Measurements from ENCODE around the gene LMOD1. TPM values are rescaled to one million over a fixed set of nuclear protein-coding genes. Genes with fewer than 3 reads are reported as not detected.
A peak's percentile ranks its signal among the peaks of the same experiment; 100 is the strongest.

Gene LMOD1
- total RNA-seq, 1 donor from 2014 or later, result 0.37 TPM

DNA sequence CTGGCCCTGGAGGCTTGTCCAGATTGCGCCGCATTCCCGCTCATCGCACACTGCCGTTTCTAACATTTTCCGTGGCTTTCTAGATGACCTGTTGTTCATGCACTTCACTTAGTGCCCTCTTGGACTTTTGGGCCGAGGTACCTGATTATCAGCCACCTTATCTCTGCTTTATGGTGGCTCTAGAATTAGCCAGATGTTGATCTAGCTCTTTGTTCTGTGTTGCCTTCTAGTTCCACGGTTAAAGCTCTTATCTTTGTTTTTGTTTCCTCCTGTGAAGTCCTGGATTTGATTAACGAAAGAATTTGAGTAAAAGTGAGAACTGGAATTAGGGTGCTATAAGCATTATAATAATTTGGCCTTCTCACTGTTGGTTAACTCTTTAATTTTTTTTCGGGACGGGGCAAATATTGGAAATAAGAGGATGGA is 37.0 kb upstream of the LMOD1 start:
- H3K4me3 Mint-ChIP-seq, result peak overlapping the region; percentile 98
- Histone ChIP-seq H3K79me2 (ENCODE audit: low read depth) (peaks cover 51% of the 10 kb centered on the region), H3K27ac (no peak overlapping the region)

GRCh38 chr1:201982623-201983379 is 36.5 kb upstream of the LMOD1 start, which contains the start of gene RNPEP:
Gene RNPEP (plus strand): TSS chr1:201982648. CDS start chr1:201982667, 19 bp downstream.
- peaks cover 22% of the 10 kb centered on the region for H3K4me1 Mint-ChIP-seq
- peaks cover 2% of the 10 kb centered on the region for H3K36me3 Mint-ChIP-seq
- peaks cover 14% of the 10 kb centered on the region for H4K20me1 ChIP-seq (ENCODE audit: low read depth)

More for the DNA sequence above, 37.0 kb upstream of the LMOD1 start:
- peaks cover 15% of the 10 kb centered on the region for H3K27me3 ChIP-seq
- H3F3A ChIP-seq (ENCODE audit: low read depth), result peaks cover 24% of the 10 kb centered on the region
- H3K9me3 Mint-ChIP-seq, result no peaks in the 10 kb centered on the region
- peaks cover 22% of the 10 kb centered on the region for H3K4me1 Mint-ChIP-seq
- H3K4me3 ChIP-seq, result peak overlapping the region; percentile 68
- H3K27me3 Mint-ChIP-seq (ENCODE audit: insufficient read depth, low read depth), result peaks cover 7% of the 10 kb centered on the region
- H3K4me2 ChIP-seq, result peak overlapping the region; percentile 91
- peak overlapping the region; percentile 55 for H2AFZ ChIP-seq (replicated peaks)
- H3K4me1 ChIP-seq, result peaks cover 6% of the 10 kb centered on the region
- peaks cover 19% of the 10 kb centered on the region for H4K20me1 ChIP-seq (ENCODE audit: low read depth)
- no peaks in the 10 kb centered on the region for H3K36me3 ChIP-seq
- no peak for TF ChIP-seq EZH2phosphoT487 (IDR thresholded peaks at IDR 0.05)
- TF ChIP-seq, protein P1, sequence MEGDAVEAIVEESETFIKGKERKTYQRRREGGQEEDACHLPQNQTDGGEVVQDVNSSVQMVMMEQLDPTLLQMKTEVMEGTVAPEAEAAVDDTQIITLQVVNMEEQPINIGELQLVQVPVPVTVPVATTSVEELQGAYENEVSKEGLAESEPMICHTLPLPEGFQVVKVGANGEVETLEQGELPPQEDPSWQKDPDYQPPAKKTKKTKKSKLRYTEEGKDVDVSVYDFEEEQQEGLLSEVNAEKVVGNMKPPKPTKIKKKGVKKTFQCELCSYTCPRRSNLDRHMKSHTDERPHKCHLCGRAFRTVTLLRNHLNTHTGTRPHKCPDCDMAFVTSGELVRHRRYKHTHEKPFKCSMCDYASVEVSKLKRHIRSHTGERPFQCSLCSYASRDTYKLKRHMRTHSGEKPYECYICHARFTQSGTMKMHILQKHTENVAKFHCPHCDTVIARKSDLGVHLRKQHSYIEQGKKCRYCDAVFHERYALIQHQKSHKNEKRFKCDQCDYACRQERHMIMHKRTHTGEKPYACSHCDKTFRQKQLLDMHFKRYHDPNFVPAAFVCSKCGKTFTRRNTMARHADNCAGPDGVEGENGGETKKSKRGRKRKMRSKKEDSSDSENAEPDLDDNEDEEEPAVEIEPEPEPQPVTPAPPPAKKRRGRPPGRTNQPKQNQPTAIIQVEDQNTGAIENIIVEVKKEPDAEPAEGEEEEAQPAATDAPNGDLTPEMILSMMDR (IDR thresholded peaks at IDR 0.05), result no peak
- TF ChIP-seq EZH2 (IDR thresholded peaks at IDR 0.05), result no peak
- H3K9me3 ChIP-seq (ENCODE audit: low read depth), result no peaks in the 10 kb centered on the region
- peak overlapping the region; percentile 50 for H3K9ac ChIP-seq
- H3K27ac Mint-ChIP-seq, result peak overlapping the region; percentile 58
- no peak for DNase-seq (ENCODE audit: low spot score)
- H3K36me3 Mint-ChIP-seq, result peaks cover 2% of the 10 kb centered on the region

GRCh38 chr1:201982082-201982622 is 35.8 kb upstream of the LMOD1 start:
- H2AFZ ChIP-seq (replicated peaks), result peak overlapping the region; percentile 91
- Mint-ChIP-seq H3K27me3 (ENCODE audit: insufficient read depth, low read depth) (peaks cover 7% of the 10 kb centered on the region), H3K36me3 (peaks cover 2% of the 10 kb centered on the region), H3K9me3 (no peaks in the 10 kb centered on the region), H3K4me1 (peaks cover 22% of the 10 kb centered on the region), H3K27ac (peak overlapping the region; percentile 91), H3K4me3 (peak overlapping the region; percentile 97)
- peak; percentile 2 for TF ChIP-seq EZH2 (IDR thresholded peaks at IDR 0.05)
- TF ChIP-seq, protein P1 (IDR thresholded peaks at IDR 0.05), result no peak
- H3K79me2 ChIP-seq (ENCODE audit: low read depth), result peaks cover 40% of the 10 kb centered on the region
- H4K20me1 ChIP-seq (ENCODE audit: low read depth), result peaks cover 13% of the 10 kb centered on the region
- H3K36me3 ChIP-seq, result no peaks in the 10 kb centered on the region
- H3K27me3 ChIP-seq, result peaks cover 15% of the 10 kb centered on the region
- peak overlapping the region; percentile 68 for H3K4me3 ChIP-seq
- peak; percentile 81 for DNase-seq (ENCODE audit: low spot score)
- peaks cover 24% of the 10 kb centered on the region for H3F3A ChIP-seq (ENCODE audit: low read depth)
- H3K27ac ChIP-seq, result no peak overlapping the region
- no peaks in the 10 kb centered on the region for H3K9me3 ChIP-seq (ENCODE audit: low read depth)
- H3K9ac ChIP-seq, result no peak overlapping the region
- peak overlapping the region; percentile 91 for H3K4me2 ChIP-seq
- peaks cover 6% of the 10 kb centered on the region for H3K4me1 ChIP-seq

More at GRCh38 chr1:201982623-201983379, 36.5 kb upstream of the LMOD1 start, which contains the start of gene RNPEP:
- H3K27me3 ChIP-seq, result peaks cover 15% of the 10 kb centered on the region
- H3K4me2 ChIP-seq, result peak within 1 kb of the TSS; percentile 91
- H3K79me2 ChIP-seq (ENCODE audit: low read depth), result peaks cover 46% of the 10 kb centered on the region
- peak within 1 kb of the TSS; percentile 91 for H3K27ac Mint-ChIP-seq
- no peaks in the 10 kb centered on the region for H3K36me3 ChIP-seq
- TF ChIP-seq, protein P1 (IDR thresholded peaks at IDR 0.05), result peak; percentile 21
- TF ChIP-seq EZH2phosphoT487 (IDR thresholded peaks at IDR 0.05) (peak; percentile 4), EZH2 (IDR thresholded peaks at IDR 0.05) (peak; percentile 23)
- H3K4me3 ChIP-seq, result peak within 1 kb of the TSS; percentile 68
- H3K9me3 Mint-ChIP-seq, result no peaks in the 10 kb centered on the region
- H3K4me1 ChIP-seq, result peaks cover 6% of the 10 kb centered on the region
- DNase-seq (ENCODE audit: low spot score), result peak; percentile 82
- H3K9ac ChIP-seq, result peak within 1 kb of the TSS; percentile 50
- no peaks in the 10 kb centered on the region for H3K9me3 ChIP-seq (ENCODE audit: low read depth)
- peaks cover 24% of the 10 kb centered on the region for H3F3A ChIP-seq (ENCODE audit: low read depth)
- peaks cover 7% of the 10 kb centered on the region for H3K27me3 Mint-ChIP-seq (ENCODE audit: insufficient read depth, low read depth)
- H3K27ac ChIP-seq, result no peak within 1 kb of the TSS
- H2AFZ ChIP-seq (replicated peaks), result peak within 1 kb of the TSS; percentile 91
- peak within 1 kb of the TSS; percentile 98 for H3K4me3 Mint-ChIP-seq
